Globus pallidus (tissue), 1 donor: ENCODE results near the gene KIF27.
"Not testable (repeated sequence)": the region's sequence is repeated elsewhere in the genome, so short reads cannot be mapped to it uniquely, and the experiment has no call there.

Source experiments
- DNase-seq: peaks from one replicate; pipeline ENCODE4 v3.0.0-alpha.2; 2015; ENCODE audit warnings: low spot score

The KIF27 gene

GRCh38 chr9:83815120-83815519 lies 106.1 kb downstream of the KIF27 start:
- not testable (repeated sequence) for DNase-seq

- DNase-seq, result not testable (repeated sequence)
These were observed 112.0 kb downstream of the KIF27 start for GRCh38 chr9:83809213-83809612.

- DNase-seq, result not testable (repeated sequence)
These were observed 116.8 kb downstream of the KIF27 start for GRCh38 chr9:83804454-83804853.

- not testable (repeated sequence) for DNase-seq
These were observed 117.3 kb downstream of the KIF27 start for GRCh38 chr9:83803941-83804340.

GRCh38 chr9:83800236-83801033 lies 120.8 kb downstream of the KIF27 start:
- no peak for DNase-seq

GRCh38 chr9:83794051-83794450 lies 127.2 kb downstream of the KIF27 start:
- DNase-seq, result no peak

- DNase-seq, result no peak
These were observed 128.5 kb downstream of the KIF27 start for GRCh38 chr9:83792746-83793145.
